ENCODE measurements around the gene THSD7B.

Gene THSD7B

DNA sequence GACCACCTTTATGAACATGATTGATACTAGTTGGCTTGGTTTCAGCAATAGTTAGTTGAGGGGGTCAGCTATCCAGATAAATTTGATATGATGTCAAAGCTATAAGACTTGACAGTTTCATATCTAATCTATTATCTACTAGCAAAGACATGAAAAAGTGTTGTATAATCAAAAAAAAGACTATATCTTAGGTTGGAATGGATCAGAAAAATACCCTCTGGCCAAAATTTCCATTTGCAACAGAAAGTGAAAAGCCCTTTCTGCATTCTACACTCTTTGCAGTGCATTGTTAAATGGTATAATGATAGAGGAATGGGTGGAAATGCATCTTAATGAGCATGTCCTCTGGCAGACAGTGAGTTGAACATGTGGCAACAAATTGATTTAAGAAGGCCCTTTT, 242.6 kb downstream of the THSD7B start:
- Histone ChIP-seq H3K4me2 (ENCODE audit: low read depth, low read length, poor library complexity, severe bottlenecking) (no peak overlapping the region), H3K4me1 (ENCODE audit: insufficient read depth, low read length, poor library complexity, severe bottlenecking) (no peaks in the 10 kb centered on the region), H3K9ac (ENCODE audit: low read depth, low read length, poor library complexity, severe bottlenecking) (no peak overlapping the region)

DNA sequence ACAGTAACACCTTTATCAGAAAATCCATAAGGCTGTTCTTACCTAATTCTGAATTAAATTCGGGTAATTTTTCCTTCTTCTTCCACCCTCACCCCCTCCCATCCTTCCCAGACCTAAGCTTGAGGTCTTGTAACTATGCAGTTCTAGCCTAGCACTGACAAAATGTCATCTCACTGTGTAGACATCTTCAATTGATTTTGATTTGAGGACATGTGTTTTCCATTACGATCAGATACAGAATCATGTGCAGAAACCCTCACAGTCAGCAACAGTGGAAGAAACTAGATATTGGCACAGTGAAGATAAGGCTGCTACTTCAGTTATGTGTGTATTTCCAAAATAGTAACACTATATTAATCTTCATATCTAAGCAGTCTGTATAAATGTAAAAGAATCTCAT, 244.6 kb downstream of the THSD7B start:
- no peak overlapping the region for H3K9ac ChIP-seq (ENCODE audit: low read depth, low read length, poor library complexity, severe bottlenecking)

More for the DNA sequence above, 242.6 kb downstream of the THSD7B start:
- H3F3A ChIP-seq (ENCODE audit: low read depth), result no peaks in the 10 kb centered on the region
- H3K36me3 ChIP-seq (ENCODE audit: insufficient read depth, low read length), result no peaks in the 10 kb centered on the region
- no peak overlapping the region for H3K4me3 ChIP-seq (ENCODE audit: low read length, poor library complexity, severe bottlenecking)
- no peak overlapping the region for H2AFZ ChIP-seq (ENCODE audit: low read length)
- H3K79me2 ChIP-seq (ENCODE audit: insufficient read depth, low read length), result no peaks in the 10 kb centered on the region
- H4K20me1 ChIP-seq (ENCODE audit: insufficient read depth, low read length, poor library complexity, severe bottlenecking), result no peaks in the 10 kb centered on the region
- no peaks in the 10 kb centered on the region for H3K27me3 ChIP-seq (ENCODE audit: insufficient read depth, low read length, poor library complexity, severe bottlenecking)
- no peaks in the 10 kb centered on the region for H3K9me2 ChIP-seq (replicated peaks; ENCODE audit: low read depth, low read length)
- H3K9me3 ChIP-seq (ENCODE audit: insufficient read depth, low read depth, low read length), result no peaks in the 10 kb centered on the region
- TF ChIP-seq EZH2phosphoT487 (IDR thresholded peaks at IDR 0.05; ENCODE audit: borderline replicate concordance), result no peak
- TF ChIP-seq, protein P1, sequence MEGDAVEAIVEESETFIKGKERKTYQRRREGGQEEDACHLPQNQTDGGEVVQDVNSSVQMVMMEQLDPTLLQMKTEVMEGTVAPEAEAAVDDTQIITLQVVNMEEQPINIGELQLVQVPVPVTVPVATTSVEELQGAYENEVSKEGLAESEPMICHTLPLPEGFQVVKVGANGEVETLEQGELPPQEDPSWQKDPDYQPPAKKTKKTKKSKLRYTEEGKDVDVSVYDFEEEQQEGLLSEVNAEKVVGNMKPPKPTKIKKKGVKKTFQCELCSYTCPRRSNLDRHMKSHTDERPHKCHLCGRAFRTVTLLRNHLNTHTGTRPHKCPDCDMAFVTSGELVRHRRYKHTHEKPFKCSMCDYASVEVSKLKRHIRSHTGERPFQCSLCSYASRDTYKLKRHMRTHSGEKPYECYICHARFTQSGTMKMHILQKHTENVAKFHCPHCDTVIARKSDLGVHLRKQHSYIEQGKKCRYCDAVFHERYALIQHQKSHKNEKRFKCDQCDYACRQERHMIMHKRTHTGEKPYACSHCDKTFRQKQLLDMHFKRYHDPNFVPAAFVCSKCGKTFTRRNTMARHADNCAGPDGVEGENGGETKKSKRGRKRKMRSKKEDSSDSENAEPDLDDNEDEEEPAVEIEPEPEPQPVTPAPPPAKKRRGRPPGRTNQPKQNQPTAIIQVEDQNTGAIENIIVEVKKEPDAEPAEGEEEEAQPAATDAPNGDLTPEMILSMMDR (conservative IDR thresholded peaks at IDR 0.05; ENCODE audit: low read length), result no peak

DNA sequence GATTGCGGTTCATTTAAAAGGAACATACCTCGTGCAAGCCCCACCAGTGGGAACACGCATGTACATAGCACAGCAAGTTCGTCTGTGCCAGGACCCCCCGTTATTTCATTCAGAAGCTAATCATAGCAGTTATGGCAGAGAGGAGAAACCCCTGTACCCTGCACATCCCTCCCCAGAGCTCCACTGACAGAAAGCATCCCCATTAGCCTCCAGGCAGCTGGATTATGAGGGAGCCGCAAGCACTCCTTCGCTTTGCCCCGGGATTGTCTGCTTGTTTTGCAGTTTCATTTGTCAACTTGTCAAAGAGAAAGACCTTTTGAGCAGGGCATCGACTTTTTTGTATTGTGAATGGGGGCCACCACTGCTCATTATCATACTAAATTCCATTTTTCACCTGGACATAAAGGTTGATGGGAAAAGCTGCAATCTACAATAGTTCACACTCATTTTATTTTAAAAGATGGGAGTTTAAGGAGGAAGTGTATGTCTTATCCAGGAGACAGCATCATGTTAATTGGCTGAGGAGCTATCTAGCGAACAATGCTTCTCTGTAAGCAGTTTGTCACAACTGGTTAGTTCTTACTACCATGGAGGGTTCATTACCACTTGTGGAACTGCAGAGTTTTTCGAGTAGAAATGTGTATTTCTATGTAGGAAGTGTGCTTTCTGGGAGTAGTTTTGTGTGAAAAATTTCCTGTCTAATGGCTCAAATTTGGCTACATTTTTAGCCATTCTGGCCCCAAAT, 255.3 kb downstream of the THSD7B start:
- Histone ChIP-seq H3K9me2 (replicated peaks; ENCODE audit: low read depth, low read length) (no peaks in the 10 kb centered on the region), H4K20me1 (ENCODE audit: insufficient read depth, low read length, poor library complexity, severe bottlenecking) (no peaks in the 10 kb centered on the region), H3K4me2 (ENCODE audit: low read depth, low read length, poor library complexity, severe bottlenecking) (no peak overlapping the region), H3K36me3 (ENCODE audit: insufficient read depth, low read length) (no peaks in the 10 kb centered on the region), H2AFZ (ENCODE audit: low read length) (no peak overlapping the region), H3K9me3 (ENCODE audit: insufficient read depth, low read depth, low read length) (no peaks in the 10 kb centered on the region), H3K4me1 (ENCODE audit: insufficient read depth, low read length, poor library complexity, severe bottlenecking) (no peaks in the 10 kb centered on the region), H3F3A (ENCODE audit: low read depth) (no peaks in the 10 kb centered on the region), H3K4me3 (ENCODE audit: low read length, poor library complexity, severe bottlenecking) (no peak overlapping the region), H3K79me2 (ENCODE audit: insufficient read depth, low read length) (no peaks in the 10 kb centered on the region), H3K27me3 (ENCODE audit: insufficient read depth, low read length, poor library complexity, severe bottlenecking) (no peaks in the 10 kb centered on the region), H3K9ac (ENCODE audit: low read depth, low read length, poor library complexity, severe bottlenecking) (no peak overlapping the region)
- TF ChIP-seq EZH2phosphoT487 (IDR thresholded peaks at IDR 0.05; ENCODE audit: borderline replicate concordance), result no peak
- TF ChIP-seq, protein P1 (conservative IDR thresholded peaks at IDR 0.05; ENCODE audit: low read length), result no peak

More for the DNA sequence above, 244.6 kb downstream of the THSD7B start:
- Histone ChIP-seq H3K79me2 (ENCODE audit: insufficient read depth, low read length) (no peaks in the 10 kb centered on the region), H3K27me3 (ENCODE audit: insufficient read depth, low read length, poor library complexity, severe bottlenecking) (no peaks in the 10 kb centered on the region), H4K20me1 (ENCODE audit: insufficient read depth, low read length, poor library complexity, severe bottlenecking) (no peaks in the 10 kb centered on the region), H3K36me3 (ENCODE audit: insufficient read depth, low read length) (no peaks in the 10 kb centered on the region), H3K4me3 (ENCODE audit: low read length, poor library complexity, severe bottlenecking) (no peak overlapping the region), H3K4me1 (ENCODE audit: insufficient read depth, low read length, poor library complexity, severe bottlenecking) (no peaks in the 10 kb centered on the region), H2AFZ (ENCODE audit: low read length) (no peak overlapping the region), H3K9me2 (replicated peaks; ENCODE audit: low read depth, low read length) (no peaks in the 10 kb centered on the region), H3K9me3 (ENCODE audit: insufficient read depth, low read depth, low read length) (no peaks in the 10 kb centered on the region), H3F3A (ENCODE audit: low read depth) (no peaks in the 10 kb centered on the region), H3K4me2 (ENCODE audit: low read depth, low read length, poor library complexity, severe bottlenecking) (no peak overlapping the region)
- TF ChIP-seq, protein P1 (conservative IDR thresholded peaks at IDR 0.05; ENCODE audit: low read length), result no peak
- no peak for TF ChIP-seq EZH2phosphoT487 (IDR thresholded peaks at IDR 0.05; ENCODE audit: borderline replicate concordance)

All from Loucy (cell line).